Mesenchymal stem cell (in vitro differentiated cells and primary cell): Measurements from ENCODE around the gene LMLN.

Source experiments
- DNase-seq: peaks from one replicate; pipeline ENCODE4 v3.0.0-alpha.2; 2013
- H2AFZ ChIP-seq: one replicate; pipeline ENCODE4 v1.6.1; 2013; ENCODE audit warnings: low read depth, mild to moderate bottlenecking, control low read depth, inconsistent platforms, low read length, moderate library complexity
- H2AK5ac ChIP-seq: 2 replicates; pipeline ENCODE4 v1.6.1; 2013; ENCODE audit warnings: low read length, moderate library complexity, mild to moderate bottlenecking, inconsistent platforms; ENCODE audit not compliant: severe bottlenecking
- H2BK120ac ChIP-seq: one replicate; pipeline ENCODE4 v1.6.1; 2013; ENCODE audit warnings: low read depth, mild to moderate bottlenecking, inconsistent platforms, low read length, moderate library complexity
- H2BK12ac ChIP-seq, 2 experiments: one replicate each; pipeline ENCODE4 v1.6.1; 2013; ENCODE audit warnings: inconsistent platforms in 2 of 2, low read length in 2 of 2, mild to moderate bottlenecking in 2 of 2, moderate library complexity in 2 of 2, control low read depth in 1 of 2
- H2BK15ac ChIP-seq: one replicate; pipeline ENCODE4 v1.6.1; 2013; ENCODE audit warnings: mild to moderate bottlenecking, low read depth, inconsistent platforms; ENCODE audit not compliant: poor library complexity, severe bottlenecking
- H2BK5ac ChIP-seq: 2 replicates; pipeline ENCODE4 v1.6.1; 2013; ENCODE audit warnings: low read depth, mild to moderate bottlenecking, low read length, control low read depth, inconsistent platforms; ENCODE audit not compliant: poor library complexity, severe bottlenecking
- H3K14ac ChIP-seq, 2 experiments: one replicate each; pipeline ENCODE4 v1.6.1; 2013; ENCODE audit warnings: inconsistent platforms in 2 of 2, low read length in 2 of 2, control low read depth in 1 of 2, mild to moderate bottlenecking in 1 of 2, moderate library complexity in 1 of 2
- H3K18ac ChIP-seq, 2 experiments: one replicate each; pipeline ENCODE4 v1.6.1; 2013; ENCODE audit warnings: inconsistent platforms in 2 of 2, low read length in 2 of 2, control low read depth in 1 of 2, low read depth in 1 of 2, mild to moderate bottlenecking in 1 of 2
- H3K23ac ChIP-seq, 2 experiments: one replicate each; pipeline ENCODE4 v1.6.1; 2013; ENCODE audit warnings: inconsistent platforms in 2 of 2, low read length in 2 of 2, mild to moderate bottlenecking in 2 of 2, moderate library complexity in 2 of 2, control low read depth in 1 of 2
- H3K27ac ChIP-seq: 2 replicates; pipeline ENCODE4 v1.5.1; 2013; ENCODE audit warnings: mild to moderate bottlenecking, moderate library complexity, low read length, control low read depth, inconsistent platforms; ENCODE audit not compliant: poor library complexity, severe bottlenecking
- H3K27me3 ChIP-seq, 2 experiments: 2 replicates each; pipeline versions ENCODE4 v1.6.1 to v1.7.0; 2013; ENCODE audit warnings: low read length in 2 of 2, mild to moderate bottlenecking in 2 of 2, moderate library complexity in 2 of 2, control low read depth in 1 of 2, inconsistent platforms in 1 of 2; ENCODE audit not compliant: control insufficient read depth in 1 of 2, insufficient read depth in 1 of 2
- H3K36me3 ChIP-seq, 2 experiments: 2 replicates each; pipeline versions ENCODE4 v1.6.1 to v1.7.0; 2013; ENCODE audit warnings: low read length in 2 of 2, control low read depth in 1 of 2, inconsistent platforms in 1 of 2, low read depth in 1 of 2, mild to moderate bottlenecking in 1 of 2; ENCODE audit not compliant: insufficient read depth in 2 of 2, control insufficient read depth in 1 of 2
- H3K4ac ChIP-seq, 2 experiments: one replicate each; pipeline ENCODE4 v1.6.1; 2013; ENCODE audit warnings: inconsistent platforms in 2 of 2, low read length in 2 of 2, mild to moderate bottlenecking in 2 of 2, moderate library complexity in 2 of 2, control low read depth in 1 of 2, low read depth in 1 of 2
- H3K4me1 ChIP-seq: 2 replicates; pipeline ENCODE4 v1.6.1; 2013; ENCODE audit warnings: low read depth, low read length, control low read depth; ENCODE audit not compliant: control insufficient read depth, insufficient read depth
- H3K4me2 ChIP-seq: 2 replicates; pipeline ENCODE4 v1.6.1; 2013; ENCODE audit warnings: low read length, mild to moderate bottlenecking, inconsistent platforms; ENCODE audit not compliant: poor library complexity, severe bottlenecking
- H3K4me3 ChIP-seq, 2 experiments: 2 replicates each; pipeline versions ENCODE4 v1.5.1 to v1.7.0; 2013; ENCODE audit warnings: low read length in 2 of 2, mild to moderate bottlenecking in 2 of 2, control low read depth in 1 of 2, low read depth in 1 of 2; ENCODE audit not compliant: insufficient read depth in 1 of 2
- H3K79me1 ChIP-seq: replicated peaks from 2 replicates; pipeline ENCODE4 v1.6.1; 2013; ENCODE audit warnings: mild to moderate bottlenecking, control low read depth, low read length, inconsistent platforms; ENCODE audit not compliant: poor library complexity, severe bottlenecking
- H3K9ac ChIP-seq: 2 replicates; pipeline ENCODE4 v1.7.0; 2013; ENCODE audit warnings: mild to moderate bottlenecking, low read length, moderate library complexity
- H3K9me3 ChIP-seq: 2 replicates; pipeline ENCODE4 v1.7.0; 2013; ENCODE audit warnings: mild to moderate bottlenecking, low read length; ENCODE audit not compliant: control insufficient read depth
- H4K8ac ChIP-seq: one replicate; pipeline ENCODE4 v1.6.1; 2013; ENCODE audit warnings: inconsistent platforms, mild to moderate bottlenecking, low read length, moderate library complexity
- H4K91ac ChIP-seq: one replicate; pipeline ENCODE4 v1.6.1; 2013; ENCODE audit warnings: mild to moderate bottlenecking, low read length, inconsistent platforms
- WGBS: methylation state at CpG from one replicate; pipeline ENCODE4 v1.1.7; 2013; ENCODE audit warnings: mixed read lengths; 5-methylcytosine and 5-hydroxymethylcytosine counted together

The LMLN gene

DNA sequence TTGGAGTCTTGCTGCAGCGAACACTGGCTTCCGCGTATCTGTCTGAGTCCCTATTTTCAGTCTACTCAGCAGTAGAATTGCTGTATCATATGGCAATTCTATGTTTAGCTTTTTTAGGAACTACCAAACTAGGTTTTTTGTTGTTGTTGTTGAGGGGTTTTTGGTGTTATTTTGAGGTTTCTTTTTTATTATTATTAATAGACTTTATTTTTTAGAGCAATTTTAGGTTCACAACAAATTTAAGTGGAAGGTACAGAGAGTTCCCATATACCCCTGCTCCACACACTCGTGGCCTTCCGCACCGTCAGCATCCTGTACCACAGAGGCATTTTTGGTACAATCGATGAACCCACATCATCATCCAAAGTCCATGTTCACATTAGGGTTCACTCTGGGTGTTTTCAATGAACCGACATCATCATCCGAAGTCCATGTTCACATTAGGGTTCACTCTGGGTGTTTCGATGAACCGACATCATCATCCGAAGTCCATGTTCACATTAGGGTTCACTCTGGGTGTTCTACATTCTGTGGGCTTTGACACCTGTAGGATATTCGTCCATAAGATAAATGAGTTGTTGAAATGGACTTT lies 67.9 kb downstream of the LMLN start:
- no peak overlapping the region for H3K4me3 ChIP-seq
- H3K18ac ChIP-seq: no peak overlapping the region
- H2AK5ac ChIP-seq: no peak overlapping the region
- no peak overlapping the region for H2BK120ac ChIP-seq
- no peak overlapping the region for H3K27ac ChIP-seq
- no peak overlapping the region for H3K4ac ChIP-seq
- no peaks in the 10 kb centered on the region for H3K27me3 ChIP-seq
- WGBS: 94% methylated on average over 13 of the region's 13 CpGs
- no peak overlapping the region for H4K91ac ChIP-seq
- no peak overlapping the region for H3K4me2 ChIP-seq
- H3K9me3 ChIP-seq: no peaks in the 10 kb centered on the region
- H2BK5ac ChIP-seq: no peak overlapping the region
- H4K8ac ChIP-seq: no peak overlapping the region
- no peaks in the 10 kb centered on the region for H3K79me1 ChIP-seq
- H2AFZ ChIP-seq: no peak overlapping the region
- no peak overlapping the region for H2BK15ac ChIP-seq
- H3K4me1 ChIP-seq: peaks cover 1% of the 10 kb centered on the region
- no peak overlapping the region for H3K23ac ChIP-seq
- H3K36me3 ChIP-seq: peaks cover 3 to 26% of the 10 kb centered on the region in 2 experiments
- H3K14ac ChIP-seq: no peak overlapping the region
- no peak overlapping the region for H3K9ac ChIP-seq
- no peak overlapping the region for H2BK12ac ChIP-seq
- no peak for DNase-seq

DNA sequence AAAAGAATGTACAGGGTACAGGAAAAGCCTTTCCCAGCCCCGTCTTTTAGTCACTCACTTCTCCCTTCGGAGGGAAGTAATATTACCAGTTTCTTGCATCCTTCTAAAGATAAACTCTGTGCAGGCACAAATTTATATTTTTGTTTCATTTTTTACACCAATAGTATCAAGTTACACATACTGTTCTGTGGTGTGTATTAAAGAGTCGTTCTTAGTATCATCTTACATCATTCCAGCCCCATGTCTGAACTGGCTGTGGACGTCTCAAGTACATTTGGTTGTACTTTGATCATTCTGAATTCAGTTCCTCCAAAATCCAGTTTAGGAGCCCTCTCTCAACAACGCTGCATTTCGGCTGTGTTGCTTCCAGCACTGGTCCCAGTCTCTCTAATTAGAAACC lies 68.7 kb downstream of the LMLN start:
- Histone ChIP-seq H3K79me1 (no peaks in the 10 kb centered on the region), H3K4me1 (peaks cover 1% of the 10 kb centered on the region), H4K91ac (no peak overlapping the region), H2BK12ac (no peak overlapping the region), H3K36me3 (peaks cover 3 to 23% of the 10 kb centered on the region in 2 experiments), H3K4ac (no peak overlapping the region), H3K4me3 (peak overlapping the region in 1 of 2 experiments; percentile 11), H3K27ac (no peak overlapping the region), H2AK5ac (no peak overlapping the region), H3K14ac (no peak overlapping the region), H2AFZ (no peak overlapping the region), H3K18ac (no peak overlapping the region), H4K8ac (no peak overlapping the region), H3K9ac (peak overlapping the region; percentile 44), H2BK5ac (no peak overlapping the region), H3K27me3 (no peaks in the 10 kb centered on the region), H2BK120ac (no peak overlapping the region), H3K23ac (no peak overlapping the region), H3K4me2 (no peak overlapping the region), H2BK15ac (no peak overlapping the region), H3K9me3 (no peaks in the 10 kb centered on the region)
- DNase-seq: no peak
- WGBS: 93% methylated on average over 6 of the region's 6 CpGs

GRCh38 chr3:198030125-198030524 lies 70.1 kb downstream of the LMLN start:
- no peak overlapping the region for H3K9ac ChIP-seq
- no peak overlapping the region for H3K14ac ChIP-seq
- no peak overlapping the region for H3K27ac ChIP-seq
- no peak overlapping the region for H3K4me2 ChIP-seq
- no peaks in the 10 kb centered on the region for H3K27me3 ChIP-seq
- H2BK5ac ChIP-seq: no peak overlapping the region
- no peak overlapping the region for H3K23ac ChIP-seq
- 89% methylated on average over 7 of the region's 8 CpGs for WGBS
- H2AFZ ChIP-seq: no peak overlapping the region
- H2BK12ac ChIP-seq: no peak overlapping the region
- no peak overlapping the region for H4K8ac ChIP-seq
- H2BK15ac ChIP-seq: no peak overlapping the region
- no peak overlapping the region for H3K4ac ChIP-seq
- no peak overlapping the region for H3K18ac ChIP-seq
- no peak overlapping the region for H4K91ac ChIP-seq
- no peak for DNase-seq
- no peak overlapping the region for H3K4me3 ChIP-seq
- H3K9me3 ChIP-seq: no peaks in the 10 kb centered on the region
- peaks cover 3 to 23% of the 10 kb centered on the region in 2 experiments for H3K36me3 ChIP-seq
- no peaks in the 10 kb centered on the region for H3K79me1 ChIP-seq
- H2BK120ac ChIP-seq: no peak overlapping the region
- peaks cover 1% of the 10 kb centered on the region for H3K4me1 ChIP-seq
- H2AK5ac ChIP-seq: no peak overlapping the region

DNA sequence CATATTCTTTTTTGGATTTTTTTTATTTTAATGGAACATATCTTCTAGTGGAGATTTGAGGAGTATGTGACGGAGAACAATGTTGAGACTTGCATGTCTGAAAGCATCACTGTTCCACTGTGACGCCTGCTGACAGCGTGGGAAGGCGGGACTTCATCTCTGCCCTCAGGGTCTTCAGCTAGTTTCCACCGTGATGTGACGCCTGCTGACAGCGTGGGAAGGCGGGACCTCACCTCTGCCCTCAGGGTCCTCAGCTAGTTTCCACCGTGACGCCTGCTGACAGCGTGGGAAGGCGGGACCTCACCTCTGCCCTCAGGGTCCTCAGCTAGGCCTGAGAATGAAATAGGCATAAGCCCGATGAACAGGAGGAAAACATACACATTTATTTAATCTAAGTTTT lies 70.7 kb downstream of the LMLN start:
- no peak overlapping the region for H3K27ac ChIP-seq
- H3K9ac ChIP-seq: no peak overlapping the region
- no peak overlapping the region for H3K4me3 ChIP-seq
- H3K14ac ChIP-seq: no peak overlapping the region
- peaks cover 1% of the 10 kb centered on the region for H3K4me1 ChIP-seq
- no peak overlapping the region for H2AFZ ChIP-seq
- H2BK5ac ChIP-seq: no peak overlapping the region
- no peak overlapping the region for H4K8ac ChIP-seq
- H3K9me3 ChIP-seq: no peaks in the 10 kb centered on the region
- H3K27me3 ChIP-seq: no peaks in the 10 kb centered on the region
- H2BK15ac ChIP-seq: no peak overlapping the region
- no peak for DNase-seq
- no peak overlapping the region for H2BK12ac ChIP-seq
- peaks cover 3 to 21% of the 10 kb centered on the region in 2 experiments for H3K36me3 ChIP-seq
- peak overlapping the region; percentile 31 for H4K91ac ChIP-seq
- WGBS: 84% methylated on average over 12 of the region's 13 CpGs
- no peak overlapping the region for H2BK120ac ChIP-seq
- H3K79me1 ChIP-seq: no peaks in the 10 kb centered on the region
- H3K23ac ChIP-seq: no peak overlapping the region
- no peak overlapping the region for H3K4me2 ChIP-seq
- H2AK5ac ChIP-seq: no peak overlapping the region
- H3K18ac ChIP-seq: no peak overlapping the region
- H3K4ac ChIP-seq: no peak overlapping the region
